SK-MEL-5 (cell line): Measurements from ENCODE around the gene NADK. TPM values are rescaled to one million over a fixed set of nuclear protein-coding genes. Genes with fewer than 3 reads are reported as not detected.

Experiments used
- DNase-seq: peaks from one replicate; pipeline ENCODE4 v3.0.0-alpha.2; 2016; ENCODE audit warnings: low read depth, low spot score
- in situ Hi-C: cut with HindIII; loops from 2 replicates; pipeline ENCODE4 v1.10.0; 2016; ENCODE audit warnings: low sequenced_read_pairs, high pct_unique_total_duplicates, low pct_unique_long_range_greater_than_20kb
- total RNA-seq: library from RNA; depleted of rRNA; stranded (reverse); fragments of >200 nt; shearing (Covaris generic); gene quantifications from 2 replicates; pipeline ENCODE4 v1.2.3, GENCODE V29; 2014

The NADK gene
- total RNA-seq, 1 experiment from 2014 or later, result 33.4 TPM

- in situ Hi-C loops, result no loop called here
Observed at GRCh38 chr1:1776672-1777582, 1.3 kb downstream of the NADK start.

GRCh38 chr1:1775327-1776226 lies 2.7 kb downstream of the NADK start:
- in situ Hi-C loops, result no loop called here
- DNase-seq, result no peak

More at GRCh38 chr1:1776672-1777582, 1.3 kb downstream of the NADK start:
- no peak for DNase-seq

- in situ Hi-C loops, result no loop called here
- no peak for DNase-seq
Observed at GRCh38 chr1:1773874-1774273, 4.4 kb downstream of the NADK start.

- in situ Hi-C loops, result no loop called here
- DNase-seq, result no peak
Observed at GRCh38 chr1:1771096-1771495, 7.2 kb downstream of the NADK start.

- no peak for DNase-seq
- in situ Hi-C loops, result no loop called here
Observed at GRCh38 chr1:1770102-1770501, 8.2 kb downstream of the NADK start.

GRCh38 chr1:1768249-1768992 lies 9.8 kb downstream of the NADK start:
- in situ Hi-C loops, result no loop called here
- DNase-seq, result no peak

GRCh38 chr1:1764876-1765470 lies 13.3 kb downstream of the NADK start:
- in situ Hi-C loops, result no loop called here
- no peak for DNase-seq

- DNase-seq, result peak; percentile 80
- in situ Hi-C loops, result no loop called here
Observed at GRCh38 chr1:1763657-1764621, 14.3 kb downstream of the NADK start.

GRCh38 chr1:1761504-1762376 lies 16.5 kb downstream of the NADK start:
- DNase-seq, result no peak
- in situ Hi-C loops, result no loop called here

GRCh38 chr1:1760715-1761114 lies 17.6 kb downstream of the NADK start:
- in situ Hi-C loops, result no loop called here
- no peak for DNase-seq

- in situ Hi-C loops, result no loop called here
- DNase-seq, result no peak
Observed at GRCh38 chr1:1760345-1760650, 18.0 kb downstream of the NADK start.

- DNase-seq, result no peak
- in situ Hi-C loops, result no loop called here
Observed at GRCh38 chr1:1759456-1760344, 18.6 kb downstream of the NADK start.

GRCh38 chr1:1758692-1759455 lies 19.4 kb downstream of the NADK start:
- DNase-seq, result no peak
- in situ Hi-C loops, result no loop called here

GRCh38 chr1:1758059-1758621 lies 20.1 kb downstream of the NADK start:
- in situ Hi-C loops, result no loop called here

More at GRCh38 chr1:1758059-1758621, 20.1 kb downstream of the NADK start:
- DNase-seq, result no peak
